Measurements from ENCODE around the gene LACTBL1.

- TF ChIP-seq REST (IDR thresholded peaks at IDR 0.05; ENCODE audit: low read depth) (no peak), USF1 (IDR thresholded peaks at IDR 0.05) (no peak), NFIC (IDR thresholded peaks at IDR 0.05) (no peak), YY1 (IDR thresholded peaks at IDR 0.05; ENCODE audit: low read depth) (no peak), RAD21 (IDR thresholded peaks at IDR 0.05; ENCODE audit: low read depth) (no peak), CREB1 (IDR thresholded peaks at IDR 0.05; ENCODE audit: low read depth) (no peak), MAX (IDR thresholded peaks at IDR 0.05) (no peak), TAF1 (IDR thresholded peaks at IDR 0.05; ENCODE audit: low read depth) (no peak), CEBPB (IDR thresholded peaks at IDR 0.05) (no peak), EP300 (IDR thresholded peaks at IDR 0.05; ENCODE audit: borderline replicate concordance) (no peak)
These were observed 28.2 kb downstream of the LACTBL1 start for GRCh38 chr1:22944346-22945055.

Data from Ishikawa (cell line).